ENCODE measurements around the gene SORL1-AS1.

The SORL1-AS1 gene

DNA sequence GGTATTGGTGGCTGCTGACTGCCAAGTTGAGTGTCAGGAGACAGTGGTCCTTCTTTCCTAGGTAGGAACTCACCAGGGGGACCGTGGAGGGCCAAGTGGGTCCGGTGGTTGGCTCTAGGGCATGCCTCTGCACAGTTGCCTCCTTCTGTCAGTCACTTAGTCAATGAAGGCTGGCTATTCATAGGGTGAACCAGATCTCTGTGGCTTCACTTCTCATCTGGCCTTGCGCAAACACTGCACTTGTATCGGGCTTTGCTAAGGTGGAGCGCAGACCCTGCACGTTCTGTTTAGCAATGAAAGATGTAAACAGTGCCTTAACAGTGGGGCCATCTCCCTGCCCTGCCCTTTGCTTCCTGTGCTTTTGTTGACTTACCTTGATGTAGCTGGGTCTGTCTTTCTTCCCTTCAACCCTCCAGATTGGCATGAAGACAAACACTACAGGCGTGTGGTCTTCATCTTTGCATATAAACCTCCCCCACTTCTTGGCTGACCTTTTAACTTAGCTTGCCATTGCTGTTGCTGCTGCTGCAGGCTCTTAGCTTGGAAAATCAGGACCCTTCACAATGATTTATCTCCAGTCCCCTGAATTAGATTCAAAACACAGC is 6.7 kb upstream of the SORL1-AS1 start:
- no peak overlapping the region for H3K27ac ChIP-seq
- TF ChIP-seq ZFX (IDR thresholded peaks at IDR 0.05; ENCODE audit: borderline replicate concordance): no peak
- TF ChIP-seq, protein P1, sequence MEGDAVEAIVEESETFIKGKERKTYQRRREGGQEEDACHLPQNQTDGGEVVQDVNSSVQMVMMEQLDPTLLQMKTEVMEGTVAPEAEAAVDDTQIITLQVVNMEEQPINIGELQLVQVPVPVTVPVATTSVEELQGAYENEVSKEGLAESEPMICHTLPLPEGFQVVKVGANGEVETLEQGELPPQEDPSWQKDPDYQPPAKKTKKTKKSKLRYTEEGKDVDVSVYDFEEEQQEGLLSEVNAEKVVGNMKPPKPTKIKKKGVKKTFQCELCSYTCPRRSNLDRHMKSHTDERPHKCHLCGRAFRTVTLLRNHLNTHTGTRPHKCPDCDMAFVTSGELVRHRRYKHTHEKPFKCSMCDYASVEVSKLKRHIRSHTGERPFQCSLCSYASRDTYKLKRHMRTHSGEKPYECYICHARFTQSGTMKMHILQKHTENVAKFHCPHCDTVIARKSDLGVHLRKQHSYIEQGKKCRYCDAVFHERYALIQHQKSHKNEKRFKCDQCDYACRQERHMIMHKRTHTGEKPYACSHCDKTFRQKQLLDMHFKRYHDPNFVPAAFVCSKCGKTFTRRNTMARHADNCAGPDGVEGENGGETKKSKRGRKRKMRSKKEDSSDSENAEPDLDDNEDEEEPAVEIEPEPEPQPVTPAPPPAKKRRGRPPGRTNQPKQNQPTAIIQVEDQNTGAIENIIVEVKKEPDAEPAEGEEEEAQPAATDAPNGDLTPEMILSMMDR (IDR thresholded peaks at IDR 0.05): no peak

DNA sequence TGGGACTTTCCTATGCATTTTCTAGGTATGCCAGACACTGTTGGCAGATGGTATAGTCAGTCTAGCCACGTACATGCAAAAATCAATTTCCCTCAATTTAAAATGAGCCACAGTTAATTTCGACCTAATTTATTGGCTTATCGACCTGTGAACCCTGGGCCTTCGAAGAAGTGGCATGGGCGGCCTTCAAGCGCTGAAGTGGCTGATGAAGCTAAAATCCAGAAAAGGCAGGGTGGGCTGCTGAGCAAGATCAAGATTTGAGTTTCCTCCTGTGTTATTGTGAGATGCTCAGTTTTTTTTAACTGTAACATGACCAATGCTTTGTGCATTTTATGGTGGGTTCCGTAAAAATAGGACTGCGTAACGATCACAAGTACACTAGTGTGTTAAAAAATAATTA is 5.8 kb upstream of the SORL1-AS1 start:
- TF ChIP-seq ZFX (IDR thresholded peaks at IDR 0.05; ENCODE audit: borderline replicate concordance): no peak
- TF ChIP-seq, protein P1 (IDR thresholded peaks at IDR 0.05): no peak
- H3K27ac ChIP-seq: no peak overlapping the region

DNA sequence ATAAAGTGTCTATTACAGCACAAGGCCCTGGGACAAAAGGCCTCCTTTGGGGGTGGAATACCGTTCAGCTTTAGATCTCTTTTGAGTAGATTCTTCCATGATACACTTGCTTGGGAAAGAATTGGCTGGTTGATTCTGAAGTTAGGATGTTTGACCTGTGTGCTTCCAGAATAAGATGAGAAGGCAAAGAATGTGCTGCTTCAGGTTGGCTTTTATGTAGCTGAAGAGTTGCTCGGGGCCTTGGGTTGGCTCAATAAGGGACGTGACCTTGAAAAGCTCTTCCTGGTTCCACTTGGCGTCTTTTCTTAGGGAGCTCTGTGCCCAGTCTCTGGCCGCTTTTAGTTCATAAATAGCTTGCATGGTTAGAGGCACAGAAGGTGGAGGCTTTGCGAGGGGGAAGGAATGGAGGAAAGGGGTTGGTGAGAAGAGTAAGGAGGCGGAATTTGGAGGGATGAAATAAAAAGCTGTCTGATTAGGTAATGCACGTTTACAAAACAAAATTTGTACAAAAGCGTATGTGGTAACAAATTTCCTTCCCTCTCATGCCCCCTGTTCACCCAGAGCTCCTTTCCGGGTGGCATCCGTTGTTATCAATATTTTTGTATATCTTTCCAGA is 4.2 kb upstream of the SORL1-AS1 start:
- H3K27ac ChIP-seq: no peak overlapping the region
- TF ChIP-seq ZFX (IDR thresholded peaks at IDR 0.05; ENCODE audit: borderline replicate concordance): no peak
- TF ChIP-seq, protein P1 (IDR thresholded peaks at IDR 0.05): no peak

DNA sequence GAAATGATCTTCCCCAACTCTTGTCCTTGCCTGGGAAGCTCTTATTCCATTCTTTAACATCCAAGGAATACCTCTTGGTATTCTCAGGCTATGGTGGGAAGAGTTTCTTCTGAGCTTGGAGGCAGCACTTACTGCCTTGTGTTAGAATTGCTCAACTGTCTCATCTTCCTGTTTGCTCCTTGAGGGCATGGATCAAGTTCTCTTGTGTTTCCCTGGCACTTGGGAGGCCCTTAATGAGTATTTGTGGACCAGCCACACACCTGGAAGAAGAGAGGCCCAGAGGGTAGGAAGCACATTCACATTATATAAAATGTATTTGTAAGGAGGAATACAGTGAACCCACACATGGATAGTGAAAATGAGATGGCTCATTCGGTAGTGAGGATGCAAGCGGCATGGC is 3.4 kb upstream of the SORL1-AS1 start:
- no peak overlapping the region for H3K27ac ChIP-seq
- TF ChIP-seq, protein P1 (IDR thresholded peaks at IDR 0.05): no peak
- TF ChIP-seq ZFX (IDR thresholded peaks at IDR 0.05; ENCODE audit: borderline replicate concordance): no peak

DNA sequence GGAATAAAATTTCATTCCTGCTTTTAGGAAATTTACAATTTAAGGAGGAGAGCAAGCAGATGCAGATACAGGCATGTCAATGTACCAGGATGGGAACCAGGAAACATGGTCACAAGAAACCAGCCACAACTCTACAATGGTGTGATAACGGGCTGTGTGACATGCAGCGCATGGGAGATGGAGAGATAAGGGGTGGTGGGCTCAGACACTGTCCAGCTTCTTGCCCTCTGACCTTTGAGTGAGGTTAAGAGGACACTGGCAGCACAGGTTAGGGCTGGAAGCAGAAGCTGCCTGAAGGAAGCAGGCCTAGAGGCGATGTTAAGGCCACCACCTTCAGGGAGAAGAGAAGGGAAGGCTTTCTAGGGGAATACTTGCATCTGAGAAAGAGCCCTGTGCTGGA is 2.3 kb upstream of the SORL1-AS1 start:
- H3K27ac ChIP-seq: no peak overlapping the region
- no peak for TF ChIP-seq ZFX (IDR thresholded peaks at IDR 0.05; ENCODE audit: borderline replicate concordance)
- TF ChIP-seq, protein P1 (IDR thresholded peaks at IDR 0.05): no peak

DNA sequence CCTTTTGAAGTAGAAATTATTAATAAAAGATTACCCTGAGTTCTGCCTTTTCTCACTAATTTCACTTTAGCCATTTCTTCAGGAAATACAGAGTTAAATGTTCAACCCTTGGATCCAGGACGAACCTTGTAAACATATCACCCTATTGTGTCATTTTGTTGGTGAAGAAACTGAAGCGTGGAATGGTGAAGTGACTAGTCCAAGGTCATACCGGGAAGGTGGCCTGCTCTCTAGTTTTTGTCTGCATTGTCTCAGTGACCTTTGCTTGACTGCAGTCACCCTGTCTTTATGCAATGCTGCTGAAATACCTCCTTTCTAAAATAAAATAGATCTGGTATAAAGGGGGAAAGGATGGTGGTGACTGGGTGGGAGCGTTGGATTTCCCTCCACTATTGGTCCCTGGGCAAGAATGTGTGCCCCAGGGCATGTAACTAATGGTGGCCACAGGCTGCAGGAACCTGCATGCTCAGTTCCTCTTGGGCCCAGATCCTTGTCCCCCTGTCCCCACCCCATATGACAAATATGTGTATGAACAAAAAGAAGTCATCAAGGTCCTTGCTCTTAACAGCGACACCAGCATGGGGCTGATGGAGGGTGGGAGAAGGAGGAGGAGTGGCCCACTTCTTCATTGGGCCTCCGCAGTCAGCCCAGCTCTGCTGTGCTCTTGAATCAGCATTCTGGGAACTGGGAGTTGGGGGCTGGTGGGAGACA is 977 bp upstream of the SORL1-AS1 start:
- no peak overlapping the region for H3K27ac ChIP-seq
- TF ChIP-seq ZFX (IDR thresholded peaks at IDR 0.05; ENCODE audit: borderline replicate concordance): no peak
- TF ChIP-seq, protein P1 (IDR thresholded peaks at IDR 0.05): no peak
